Mucosa of descending colon (tissue), 3 donors: ENCODE data around the gene PDCD2L. TPM values are rescaled to one million over a fixed set of nuclear protein-coding genes. Genes with fewer than 3 reads are reported as not detected.
A peak's percentile ranks its signal among the peaks of the same experiment; 100 is the strongest.
"Not testable (repeated sequence)": the region's sequence is repeated elsewhere in the genome, so short reads cannot be mapped to it uniquely, and the experiment has no call there.

Experiments used
- ATAC-seq: fragments of 200-7000 bp; cut with Tn5 transposase; one replicate; pipeline ENCODE4 v1.9.1; 2020; ENCODE audit warnings: mild to moderate bottlenecking, moderate library complexity
- DNase-seq, 3 donors: peaks; one replicate each; pipeline ENCODE4 v3.0.0-alpha.2; 2020
- H3K36me3 ChIP-seq: fragments of 200-600 bp; one replicate; pipeline ENCODE4 v1.8.0; 2021; ENCODE audit warnings: low read depth, mild to moderate bottlenecking
- H3K4me1 ChIP-seq: fragments of 200-600 bp; one replicate; pipeline ENCODE4 v1.8.0; 2021; ENCODE audit warnings: low read depth, mild to moderate bottlenecking
- H3K4me3 ChIP-seq: fragments of 200-600 bp; one replicate; pipeline ENCODE4 v1.8.0; 2021; ENCODE audit warnings: mild to moderate bottlenecking
- H3K9me3 ChIP-seq: fragments of 200-600 bp; one replicate; pipeline ENCODE4 v1.8.0; 2021; ENCODE audit warnings: mild to moderate bottlenecking
- CTCF ChIP-seq: fragments of 200-600 bp; IDR thresholded peaks from one replicate; pipeline ENCODE4 v1.8.0; 2022; ENCODE audit warnings: antibody characterized with exemption, mild to moderate bottlenecking
- intact Hi-C, 2 donors: fragments of 100-400 bp; cut with DNase I in 1 of 2; cut with micrococcal nuclease in 1 of 2; formaldehyde crosslinking; loops; one replicate each; pipeline versions ENCODE4 v1.11.0 to v1.11.1; 2022; cut with DNase I, micrococcal nuclease
- total RNA-seq, 3 donors: library from RNA; stranded (reverse); fragmentation: NEBNext Ultra II Directional in 2 of 3; extraction: Animal tissue kit (Norgen Biotek cat#: 25700) in 2 of 3; gene quantifications; one replicate each; pipeline versions ENCODE4 v1.2.1 to v1.2.4, GENCODE V29; 2021 to 2023
- donor health status: DM: no; HTN: no; CAD: no; lungs with moderate emphysema.
- donor health status: DM: no; HTN: no; CAD: no.
- donor health status: DM: no; HTN: yes; CAD: no.

Gene PDCD2L
- total RNA-seq, 3 donors from 2014 or later, result 6.4 to 10.5 (median 8.1) TPM

- Histone ChIP-seq H3K36me3 (no peaks in the 10 kb centered on the region), H3K9me3 (no peaks in the 10 kb centered on the region), H3K4me3 (no peak overlapping the region), H3K4me1 (no peaks in the 10 kb centered on the region)
- DNase-seq (no peak), ATAC-seq (no peak)
- no peak for TF ChIP-seq CTCF
- intact Hi-C loops, result no loop called here
These were observed 54.5 kb downstream of the PDCD2L start for GRCh38 chr19:34458677-34459076.

GRCh38 chr19:34459614-34460013 lies 55.4 kb downstream of the PDCD2L start:
- peak in 1 of 3 donors; percentile 19 for DNase-seq
- no peaks in the 10 kb centered on the region for H3K36me3 ChIP-seq
- ATAC-seq, result peak; percentile 75
- intact Hi-C loops, result no loop called here
- no peaks in the 10 kb centered on the region for H3K9me3 ChIP-seq
- H3K4me1 ChIP-seq, result no peaks in the 10 kb centered on the region
- no peak overlapping the region for H3K4me3 ChIP-seq
- TF ChIP-seq CTCF, result no peak

GRCh38 chr19:34461375-34462100 lies 57.3 kb downstream of the PDCD2L start:
- intact Hi-C loops, result no loop called here
- H3K9me3 ChIP-seq, result no peaks in the 10 kb centered on the region
- ATAC-seq (no peak), DNase-seq (no peak)
- no peak overlapping the region for H3K4me3 ChIP-seq
- no peaks in the 10 kb centered on the region for H3K4me1 ChIP-seq
- no peaks in the 10 kb centered on the region for H3K36me3 ChIP-seq
- no peak for TF ChIP-seq CTCF

- DNase-seq, H3K36me3 ChIP-seq, H3K4me1 ChIP-seq, intact Hi-C loops, H3K4me3 ChIP-seq, H3K9me3 ChIP-seq, ATAC-seq: not testable (repeated sequence)
These were observed 60.6 kb downstream of the PDCD2L start for GRCh38 chr19:34464785-34465184.

- DNase-seq (no peak), ATAC-seq (no peak)
- Histone ChIP-seq H3K36me3 (peaks cover 4% of the 10 kb centered on the region), H3K4me3 (no peak overlapping the region), H3K9me3 (no peaks in the 10 kb centered on the region), H3K4me1 (no peaks in the 10 kb centered on the region)
- intact Hi-C loops, result no loop called here
- TF ChIP-seq CTCF, result no peak
These were observed 64.2 kb downstream of the PDCD2L start for GRCh38 chr19:34468409-34468808.

- ATAC-seq, H3K4me1 ChIP-seq, H3K9me3 ChIP-seq, intact Hi-C loops, H3K36me3 ChIP-seq, H3K4me3 ChIP-seq, DNase-seq: not testable (repeated sequence)
These were observed 64.8 kb downstream of the PDCD2L start for GRCh38 chr19:34469026-34469425.
